CD14-positive monocyte (primary cell): ENCODE measurements around the gene AP4S1. TPM values are rescaled to one million over a fixed set of nuclear protein-coding genes. Genes with fewer than 3 reads are reported as not detected.

Experiments
- DNase-seq, 3 donors: peaks; one replicate each; pipeline ENCODE4 v3.0.0-alpha.2; 2011 to 2022
- H2AFZ ChIP-seq: 2 replicates; pipeline ENCODE4 v1.6.0; 2012; ENCODE audit warnings: mild to moderate bottlenecking, low read depth, low read length, inconsistent platforms; ENCODE audit not compliant: insufficient read depth, poor library complexity, severe bottlenecking
- H3K27ac ChIP-seq, 2 donors: 1 replicate in 1 of 2; 2 replicates in 1 of 2; pipeline ENCODE4 v1.5.1; 2012 to 2013; ENCODE audit warnings: low read length in 2 of 2, control low read depth in 1 of 2, inconsistent platforms in 1 of 2, low read depth in 1 of 2, mild to moderate bottlenecking in 1 of 2
- H3K27me3 ChIP-seq, 2 donors: one replicate each; pipeline versions ENCODE4 v1.6.0 to v1.6.1; 2011 to 2013; ENCODE audit warnings: low read length in 2 of 2; ENCODE audit not compliant: control insufficient read depth in 2 of 2, insufficient read depth in 2 of 2
- H3K36me3 ChIP-seq, 2 donors: replicated peaks in 1 of 2; 1 replicate in 1 of 2; 2 replicates in 1 of 2; pipeline versions ENCODE4 v1.5.1 to v1.6.1; 2012 to 2013; ENCODE audit warnings: low read length in 2 of 2, control low read depth in 1 of 2, inconsistent platforms in 1 of 2, mild to moderate bottlenecking in 1 of 2; ENCODE audit not compliant: insufficient read depth in 2 of 2, control insufficient read depth in 1 of 2
- H3K4me1 ChIP-seq, 2 donors: 1 replicate in 1 of 2; 2 replicates in 1 of 2; pipeline versions ENCODE4 v1.5.1 to v1.6.1; 2012 to 2013; ENCODE audit warnings: low read length in 2 of 2, control low read depth in 1 of 2, inconsistent platforms in 1 of 2, mild to moderate bottlenecking in 1 of 2, moderate library complexity in 1 of 2; ENCODE audit not compliant: insufficient read depth in 2 of 2, control insufficient read depth in 1 of 2
- H3K4me2 ChIP-seq: replicated peaks from 2 replicates; pipeline ENCODE3; 2012; ENCODE audit warnings: low read length, moderate library complexity, mild to moderate bottlenecking; ENCODE audit not compliant: poor library complexity, severe bottlenecking; ENCODE audit errors: extremely low read depth
- H3K4me3 ChIP-seq, 3 experiments: fragments of 200-600 bp in 1 of 3; sonication (generic) in 1 of 3; replicated peaks in 1 of 3; 1 replicate in 2 of 3; 2 replicates in 1 of 3; pipeline ENCODE4 v1.5.1; 2011 to 2013; ENCODE audit warnings: low read length in 3 of 3, mild to moderate bottlenecking in 3 of 3, control low read depth in 2 of 3, low read depth in 2 of 3, inconsistent platforms in 1 of 3, moderate library complexity in 1 of 3
- H3K79me2 ChIP-seq: 2 replicates; pipeline ENCODE4 v1.6.0; 2012; ENCODE audit warnings: mild to moderate bottlenecking, control low read depth, inconsistent platforms, low read length, moderate library complexity; ENCODE audit not compliant: insufficient read depth
- H3K9ac ChIP-seq: 2 replicates; pipeline ENCODE4 v1.6.0; 2017; ENCODE audit warnings: low read length, mild to moderate bottlenecking; ENCODE audit not compliant: insufficient read depth, poor library complexity, severe bottlenecking
- H3K9me3 ChIP-seq, 2 donors: replicated peaks in 1 of 2; 1 replicate in 1 of 2; 2 replicates in 1 of 2; pipeline versions ENCODE4 v1.5.1 to v1.6.1; 2012 to 2013; ENCODE audit warnings: low read length in 2 of 2, control low read depth in 1 of 2; ENCODE audit not compliant: control insufficient read depth in 1 of 2, insufficient read depth in 1 of 2
- H4K20me1 ChIP-seq: 2 replicates; pipeline ENCODE4 v1.6.0; 2012; ENCODE audit warnings: mild to moderate bottlenecking, low read length, control low read depth, moderate library complexity; ENCODE audit not compliant: insufficient read depth
- H3K27ac Mint-ChIP-seq, 7 donors: one replicate each; pipeline ENCODE4 v1.8.0; 2020; ENCODE audit warnings: mild to moderate bottlenecking in 7 of 7, mixed read lengths in 7 of 7, moderate library complexity in 6 of 7, inconsistent platforms in 2 of 7
- H3K27me3 Mint-ChIP-seq, 3 donors: one replicate each; pipeline ENCODE4 v1.8.0; 2021 to 2022; ENCODE audit warnings: low read depth in 3 of 3, mild to moderate bottlenecking in 3 of 3, mixed read lengths in 3 of 3, moderate library complexity in 3 of 3, inconsistent platforms in 1 of 3
- H3K36me3 Mint-ChIP-seq, 2 donors: one replicate each; pipeline ENCODE4 v1.8.0; 2020; ENCODE audit warnings: mixed read lengths in 2 of 2, inconsistent platforms in 1 of 2, mild to moderate bottlenecking in 1 of 2
- H3K4me1 Mint-ChIP-seq: one replicate; pipeline ENCODE4 v1.8.0; 2020; ENCODE audit warnings: mild to moderate bottlenecking, mixed read lengths
- H3K4me3 Mint-ChIP-seq, 2 donors: one replicate each; pipeline ENCODE4 v1.8.0; 2020; ENCODE audit warnings: mild to moderate bottlenecking in 2 of 2, mixed read lengths in 2 of 2, moderate library complexity in 1 of 2
- H3K9me3 Mint-ChIP-seq, 7 donors: one replicate each; pipeline ENCODE4 v1.8.0; 2020 to 2022; ENCODE audit warnings: mixed read lengths in 7 of 7, mild to moderate bottlenecking in 6 of 7, moderate library complexity in 6 of 7, inconsistent platforms in 2 of 7
- WGBS: methylation state at CpG from one replicate; pipeline ENCODE4 v1.1.5; 2013; ENCODE audit warnings: missing lambda C conversion rate; ENCODE audit not compliant: insufficient coverage; 5-methylcytosine and 5-hydroxymethylcytosine counted together
- intact Hi-C, 2 donors: fragments of 100-400 bp; cut with micrococcal nuclease; formaldehyde crosslinking; loops; one replicate each; pipeline versions ENCODE4 v1.15.0 to v1.15.1; 2023
- polyA plus RNA-seq, 3 donors: library from polyadenylated mRNA; depleted of rRNA in 1 of 3; unstranded in 2 of 3; stranded (reverse) in 1 of 3; fragments of 300-500 nt in 2 of 3; fragments of >200 nt in 1 of 3; fragmentation: Illumina TruSeq in 2 of 3; gene quantifications; 1 replicate in 2 of 3; 2 replicates in 1 of 3; pipeline ENCODE4 v1.2.3, GENCODE V29; 2012 to 2021
- TF ChIP-seq, protein P1 (sequence below): fragments of 200-600 bp; IDR thresholded peaks from one replicate; pipeline ENCODE4 v1.8.0; 2022; ENCODE audit warnings: antibody characterized with exemption, mild to moderate bottlenecking

Gene AP4S1
- polyA plus RNA-seq, 3 donors, result 1.7 to 5.1 (median 2.8) TPM

DNA sequence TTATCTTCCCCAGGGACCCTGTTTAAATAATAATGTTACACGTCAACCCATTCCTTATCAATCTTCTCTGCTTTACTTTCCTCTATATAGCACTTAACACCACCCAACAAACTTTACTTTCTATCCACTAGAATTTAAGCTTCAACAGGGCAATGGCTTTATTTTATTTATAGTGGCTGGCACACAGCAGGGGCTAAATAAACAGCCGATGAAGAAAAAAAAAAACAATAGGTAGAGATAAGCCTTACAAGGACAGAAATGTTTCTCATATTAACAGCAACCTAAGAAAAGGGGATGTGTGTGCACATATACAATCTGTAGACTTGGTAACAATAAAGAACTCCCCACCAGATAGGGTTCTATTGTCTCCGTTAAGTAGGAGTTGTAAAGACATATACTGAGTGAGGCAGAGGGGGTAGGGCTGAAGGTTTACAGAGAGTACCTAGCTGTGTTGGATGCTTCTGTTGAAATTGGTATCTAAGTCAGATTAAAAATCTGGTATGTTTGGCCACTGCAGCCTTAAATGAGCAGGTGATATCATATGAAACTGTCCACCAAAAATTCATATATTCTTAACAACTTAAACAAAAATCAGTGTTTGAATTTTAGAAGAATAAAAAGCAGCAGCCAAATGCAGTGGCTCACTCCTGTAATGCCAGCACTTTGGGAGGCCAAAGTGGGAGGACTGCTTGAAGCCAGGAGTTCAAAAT is 24.7 kb upstream of the AP4S1 start:
- Mint-ChIP-seq H3K4me1 (peaks cover under 1% of the 10 kb centered on the region), H3K27me3 (peaks cover 0 to 2% (median 0%) of the 10 kb centered on the region in 3 donors), H3K27ac (no peak overlapping the region), H3K36me3 (peaks cover 37 to 75% of the 10 kb centered on the region in 2 donors), H3K9me3 (peaks cover 7 to 22% (median 14%) of the 10 kb centered on the region in 7 donors), H3K4me3 (no peak overlapping the region)
- no CpG with 5 or more reads among the region's 3 CpGs for WGBS
- DNase-seq, result no peak
- TF ChIP-seq, protein P1, sequence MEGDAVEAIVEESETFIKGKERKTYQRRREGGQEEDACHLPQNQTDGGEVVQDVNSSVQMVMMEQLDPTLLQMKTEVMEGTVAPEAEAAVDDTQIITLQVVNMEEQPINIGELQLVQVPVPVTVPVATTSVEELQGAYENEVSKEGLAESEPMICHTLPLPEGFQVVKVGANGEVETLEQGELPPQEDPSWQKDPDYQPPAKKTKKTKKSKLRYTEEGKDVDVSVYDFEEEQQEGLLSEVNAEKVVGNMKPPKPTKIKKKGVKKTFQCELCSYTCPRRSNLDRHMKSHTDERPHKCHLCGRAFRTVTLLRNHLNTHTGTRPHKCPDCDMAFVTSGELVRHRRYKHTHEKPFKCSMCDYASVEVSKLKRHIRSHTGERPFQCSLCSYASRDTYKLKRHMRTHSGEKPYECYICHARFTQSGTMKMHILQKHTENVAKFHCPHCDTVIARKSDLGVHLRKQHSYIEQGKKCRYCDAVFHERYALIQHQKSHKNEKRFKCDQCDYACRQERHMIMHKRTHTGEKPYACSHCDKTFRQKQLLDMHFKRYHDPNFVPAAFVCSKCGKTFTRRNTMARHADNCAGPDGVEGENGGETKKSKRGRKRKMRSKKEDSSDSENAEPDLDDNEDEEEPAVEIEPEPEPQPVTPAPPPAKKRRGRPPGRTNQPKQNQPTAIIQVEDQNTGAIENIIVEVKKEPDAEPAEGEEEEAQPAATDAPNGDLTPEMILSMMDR, result no peak
- intact Hi-C loops, result no loop called here
- Histone ChIP-seq H3K9ac (no peak overlapping the region), H3K36me3 (peaks cover 14 to 56% of the 10 kb centered on the region in 2 donors), H3K4me3 (no peak overlapping the region), H3K4me2 (no peak overlapping the region), H3K9me3 (peaks cover 10 to 22% of the 10 kb centered on the region in 2 donors), H3K4me1 (no peaks in the 10 kb centered on the region), H2AFZ (no peak overlapping the region), H4K20me1 (peaks cover 36% of the 10 kb centered on the region), H3K79me2 (peaks cover 90% of the 10 kb centered on the region), H3K27ac (no peak overlapping the region), H3K27me3 (no peaks in the 10 kb centered on the region)

DNA sequence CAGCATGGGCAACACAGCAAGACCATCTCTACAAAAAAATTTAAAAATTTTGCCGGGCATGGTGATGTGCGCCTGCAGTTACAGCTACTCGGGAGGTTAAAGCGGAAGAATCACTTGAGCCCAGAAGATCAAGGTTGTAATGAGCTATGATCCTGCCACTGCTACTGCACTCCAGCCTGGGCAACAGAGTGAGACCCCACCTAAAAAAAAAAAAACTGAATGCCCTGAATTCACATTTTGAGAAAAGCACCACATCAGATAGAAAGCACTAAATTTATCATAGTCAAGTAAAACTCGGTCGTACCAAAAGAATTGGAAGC is 24.1 kb upstream of the AP4S1 start:
- Mint-ChIP-seq H3K9me3 (peaks cover 7 to 22% (median 14%) of the 10 kb centered on the region in 7 donors), H3K27ac (peak overlapping the region in 1 of 7 donors; percentile 60), H3K4me3 (no peak overlapping the region), H3K4me1 (no peaks in the 10 kb centered on the region), H3K27me3 (peaks cover 0 to 2% (median 0%) of the 10 kb centered on the region in 3 donors), H3K36me3 (peaks cover 37 to 80% of the 10 kb centered on the region in 2 donors)
- no peaks in the 10 kb centered on the region for H3K4me1 ChIP-seq
- intact Hi-C loops, result no loop called here
- H3K27me3 ChIP-seq, result no peaks in the 10 kb centered on the region
- DNase-seq, result no peak
- peaks cover 88% of the 10 kb centered on the region for H3K79me2 ChIP-seq
- WGBS, result 100% methylated on average over 6 of the region's 6 CpGs
- TF ChIP-seq, protein P1, result no peak
- no peak overlapping the region for H3K4me3 ChIP-seq
- H3K27ac ChIP-seq, result no peak overlapping the region
- peaks cover 31% of the 10 kb centered on the region for H4K20me1 ChIP-seq
- no peak overlapping the region for H3K9ac ChIP-seq
- peaks cover 14 to 61% of the 10 kb centered on the region in 2 donors for H3K36me3 ChIP-seq
- H3K4me2 ChIP-seq, result no peak overlapping the region
- no peak overlapping the region for H2AFZ ChIP-seq
- H3K9me3 ChIP-seq, result peaks cover 10 to 22% of the 10 kb centered on the region in 2 donors
